ENCODE results near the gene SLIT3.

GRCh38 chr5:168941901-168942300 is 359.0 kb downstream of the SLIT3 start:
- TF ChIP-seq CTCF (IDR thresholded peaks at IDR 0.05) (no peak), EP300 (IDR thresholded peaks at IDR 0.05) (no peak), POLR2AphosphoS5 (IDR thresholded peaks at IDR 0.05) (no peak)

Measured in stomach (tissue), 4 donors.